GM18867 (cell line): Measurements from ENCODE around the gene ZNF816.
"Not testable (repeated sequence)": the region's sequence is repeated elsewhere in the genome, so short reads cannot be mapped to it uniquely, and the experiment has no call there.

ENCODE experiments used
- ATAC-seq: cut with Tn5 transposase; IDR thresholded peaks from one replicate; pipeline ENCODE4 v1.9.1; 2021; ENCODE audit warnings: mild to moderate bottlenecking, moderate library complexity; ENCODE audit not compliant: unreplicated experiment

ZNF816 gene

DNA sequence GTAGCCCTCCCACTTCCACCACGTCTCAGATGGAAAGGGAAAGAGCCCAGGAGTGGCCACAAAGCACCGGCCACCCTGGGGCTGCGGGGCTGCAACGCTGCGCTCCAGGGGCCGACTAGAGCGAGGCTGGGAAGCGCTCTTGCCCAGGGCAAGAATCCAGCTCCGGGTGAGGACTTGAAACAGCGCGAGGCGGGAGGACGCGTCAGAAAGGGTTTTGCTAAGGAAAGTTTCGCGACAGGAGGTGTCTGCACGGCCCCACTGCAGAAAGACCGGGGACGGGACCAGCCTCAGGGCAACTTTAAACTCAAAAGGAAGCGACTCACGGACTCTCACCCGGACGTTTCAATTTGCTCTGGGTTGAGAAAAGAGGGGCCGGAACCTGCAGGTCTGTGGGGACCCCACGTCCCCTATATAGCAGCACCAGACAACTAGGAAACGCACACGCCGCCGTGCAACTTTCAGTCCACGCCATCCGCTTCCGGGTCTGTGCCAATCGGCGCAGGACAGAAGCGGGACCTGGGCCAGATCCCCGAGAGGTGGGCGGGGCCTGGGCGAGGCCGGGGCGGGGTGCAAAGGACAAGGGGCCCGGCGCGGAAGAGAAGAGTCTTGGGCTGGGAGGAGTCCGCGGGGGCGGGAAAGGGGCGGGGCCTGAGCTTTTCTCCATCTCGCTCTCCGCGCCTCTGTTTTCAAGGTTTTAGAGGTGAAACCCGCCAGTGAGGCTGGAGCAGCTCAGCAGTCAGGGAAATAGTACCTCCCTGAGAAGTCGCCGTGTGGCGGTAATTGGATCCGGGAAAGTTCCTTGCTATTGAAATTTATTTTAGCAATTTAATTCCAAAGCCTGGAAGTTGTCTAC lies at the start of gene ZNF816:
Gene ZNF816, minus strand, starts transcription at position 488 of the 853 bp plus-strand sequence. CDS start 6,792 bp downstream, outside the sequence.
- ATAC-seq, result peak; percentile 98

- ATAC-seq, result no peak
Measured at GRCh38 chr19:53012006-53012405, 49.3 kb upstream of the ZNF816 start.

- ATAC-seq, result no peak
Measured at GRCh38 chr19:53010494-53010893, 47.8 kb upstream of the ZNF816 start.

DNA sequence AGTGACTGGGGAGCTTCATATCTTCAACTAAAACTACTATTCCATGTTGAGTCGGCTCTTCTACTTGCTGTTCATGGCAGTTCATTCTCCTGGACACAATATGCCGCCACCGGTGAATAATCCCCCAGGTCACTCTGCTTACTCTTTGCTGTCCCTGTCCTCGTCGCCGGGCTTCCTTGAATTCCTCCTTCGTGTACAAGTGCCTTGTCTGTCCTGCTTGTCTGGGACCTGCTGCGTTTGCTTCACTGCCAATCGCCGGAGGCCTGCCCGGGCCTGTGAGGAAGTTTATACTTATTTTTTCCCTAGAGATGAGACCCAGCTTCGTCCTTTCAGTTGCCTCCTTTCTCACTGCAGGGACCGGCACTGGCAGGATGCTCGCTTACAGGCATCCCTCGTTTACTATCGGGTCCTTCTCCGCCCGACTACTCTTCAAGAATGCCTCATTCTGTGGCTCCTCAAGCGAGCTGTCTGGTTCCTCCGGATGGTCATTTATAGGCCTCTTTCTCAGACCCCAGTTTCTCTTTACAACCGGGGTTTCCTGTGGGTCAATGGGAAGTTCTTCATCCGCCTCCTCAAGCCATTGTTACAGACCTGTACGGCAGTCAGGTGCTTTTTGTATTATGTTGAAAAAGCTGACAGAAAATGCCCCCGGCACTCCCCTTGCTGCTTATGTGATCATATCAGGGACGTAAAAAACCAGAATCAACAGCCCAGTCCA lies 45.5 kb upstream of the ZNF816 start:
- no peak for ATAC-seq

GRCh38 chr19:53007606-53008005 lies 44.9 kb upstream of the ZNF816 start:
- ATAC-seq, result no peak

- ATAC-seq, result no peak
Measured at GRCh38 chr19:53007200-53007599, 44.5 kb upstream of the ZNF816 start.

GRCh38 chr19:53004242-53004641 lies 41.6 kb upstream of the ZNF816 start:
- ATAC-seq, result no peak

DNA sequence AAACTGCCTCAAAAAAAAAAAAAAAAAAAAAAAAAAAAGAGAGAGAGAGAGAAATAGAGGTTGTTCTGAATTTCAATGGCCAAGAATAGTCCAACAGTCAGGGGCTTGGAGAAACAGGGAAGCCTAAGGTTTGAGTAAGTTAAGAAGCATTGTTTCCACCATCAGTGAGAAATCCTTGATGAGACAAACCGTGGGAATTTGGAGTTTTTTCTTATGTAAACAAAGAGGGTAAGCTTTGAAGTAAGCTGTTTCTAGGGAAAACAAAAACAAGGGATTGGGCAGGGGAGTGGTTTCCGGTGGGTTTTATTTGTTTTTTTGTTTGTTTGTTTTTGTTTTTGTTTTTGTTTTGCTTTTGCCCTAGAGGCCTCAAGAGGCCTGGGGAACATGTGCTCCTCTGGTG lies 39.8 kb upstream of the ZNF816 start:
- ATAC-seq, result no peak

GRCh38 chr19:52997975-52998374 lies 35.3 kb upstream of the ZNF816 start:
- no peak for ATAC-seq

DNA sequence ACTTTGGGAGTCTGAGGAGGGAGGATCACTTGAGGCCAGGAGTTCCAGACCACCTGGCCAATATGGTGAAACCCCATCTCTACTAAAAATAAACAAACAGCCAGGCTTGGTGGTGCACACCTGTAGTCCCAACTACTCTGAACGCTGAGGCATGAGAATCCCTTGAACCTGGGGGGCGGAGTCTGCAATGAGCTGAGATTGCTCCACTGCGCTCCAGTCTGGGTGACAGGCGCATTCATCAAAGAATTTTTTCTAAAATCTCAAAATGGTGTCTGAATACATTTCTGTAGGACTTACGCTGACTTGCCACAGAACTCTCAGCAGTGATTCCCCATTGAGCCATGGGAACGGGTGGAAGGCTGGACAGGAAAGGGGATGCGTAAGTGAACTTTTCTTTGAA lies 33.0 kb upstream of the ZNF816 start:
- ATAC-seq, result no peak

- ATAC-seq, result no peak
Measured at GRCh38 chr19:52993342-52994178, 30.9 kb upstream of the ZNF816 start.

GRCh38 chr19:52992109-52993004 lies 29.7 kb upstream of the ZNF816 start:
- no peak for ATAC-seq

GRCh38 chr19:52991484-52991883 lies 28.8 kb upstream of the ZNF816 start:
- no peak for ATAC-seq

GRCh38 chr19:52990759-52991418 lies 28.2 kb upstream of the ZNF816 start:
- no peak for ATAC-seq

DNA sequence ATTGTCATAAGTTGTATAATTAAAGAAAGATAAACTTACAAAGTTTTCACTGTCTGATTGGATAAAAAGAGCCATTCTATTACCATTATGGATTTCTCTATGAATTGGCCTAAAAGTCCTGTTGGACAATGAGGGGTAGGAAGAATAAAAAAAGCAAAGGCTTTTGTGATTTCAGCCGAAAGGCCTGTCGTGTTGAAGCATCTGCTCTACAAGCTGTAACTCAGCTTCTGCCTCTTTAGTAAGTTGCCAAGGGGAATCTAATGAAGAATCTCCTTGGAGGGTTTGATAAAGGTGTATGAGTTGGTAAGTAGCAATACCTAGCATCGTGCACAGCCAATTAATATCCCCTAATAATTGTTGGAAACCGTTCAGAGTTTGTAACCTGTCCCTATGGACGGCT lies 25.8 kb upstream of the ZNF816 start:
- no peak for ATAC-seq

- no peak for ATAC-seq
Measured at GRCh38 chr19:52987221-52987620, 24.5 kb upstream of the ZNF816 start.

DNA sequence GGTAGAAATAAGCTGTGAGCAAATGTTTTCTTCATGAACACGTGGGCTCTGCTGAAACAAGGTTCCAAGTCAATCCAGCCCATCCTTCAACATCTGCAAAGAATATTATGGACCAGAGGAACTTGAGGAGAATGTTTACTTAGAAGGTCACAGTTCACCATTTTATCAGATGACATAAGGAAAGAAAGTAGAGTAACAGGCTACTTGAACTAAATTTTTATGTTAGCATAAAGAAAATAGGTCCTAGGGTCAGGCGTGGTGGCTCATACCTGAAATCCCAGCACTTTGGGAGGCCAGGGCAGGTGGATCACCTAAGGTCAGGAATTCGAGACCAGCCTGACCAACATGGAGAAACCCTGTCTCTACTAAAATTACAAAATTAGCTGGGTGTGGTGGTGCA lies 20.5 kb upstream of the ZNF816 start:
- ATAC-seq, result not testable (repeated sequence)

DNA sequence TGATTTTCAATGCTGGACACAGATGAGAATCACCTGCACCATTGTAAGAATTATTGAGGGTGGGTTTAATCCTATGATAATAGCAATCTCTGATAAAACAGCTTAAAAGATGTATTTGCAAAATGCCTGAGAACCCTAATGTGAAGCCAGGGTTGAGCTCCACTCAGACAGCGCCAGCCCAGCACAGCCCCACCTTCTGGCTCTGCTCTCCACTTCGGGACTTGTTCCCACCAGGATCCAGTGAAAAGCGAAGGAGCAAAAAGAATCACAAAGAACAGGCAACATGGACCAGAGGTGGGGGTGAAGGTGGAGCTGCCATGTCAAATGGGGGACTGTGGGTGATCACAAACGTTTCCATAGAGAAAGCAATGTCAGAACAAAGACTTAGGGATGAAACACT lies 18.6 kb upstream of the ZNF816 start:
- ATAC-seq, result no peak

DNA sequence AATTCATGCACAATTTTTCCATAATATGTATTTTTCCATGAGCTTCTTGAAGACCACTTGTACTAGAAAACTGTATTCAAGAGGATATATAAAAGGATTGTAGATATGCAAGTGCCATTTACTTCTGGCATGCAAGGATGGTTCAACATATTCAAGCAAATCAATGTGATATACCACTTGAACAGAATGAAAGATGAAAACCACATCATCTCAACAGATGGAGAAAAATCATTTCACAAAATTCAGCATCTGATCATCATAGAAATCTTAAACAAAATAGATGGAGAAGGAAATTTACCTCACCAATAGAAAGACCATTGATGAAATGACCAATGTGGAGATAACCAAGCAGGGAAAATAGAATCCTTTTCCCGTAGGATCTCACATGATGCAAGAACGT lies 5.1 kb upstream of the ZNF816 start:
- no peak for ATAC-seq

DNA sequence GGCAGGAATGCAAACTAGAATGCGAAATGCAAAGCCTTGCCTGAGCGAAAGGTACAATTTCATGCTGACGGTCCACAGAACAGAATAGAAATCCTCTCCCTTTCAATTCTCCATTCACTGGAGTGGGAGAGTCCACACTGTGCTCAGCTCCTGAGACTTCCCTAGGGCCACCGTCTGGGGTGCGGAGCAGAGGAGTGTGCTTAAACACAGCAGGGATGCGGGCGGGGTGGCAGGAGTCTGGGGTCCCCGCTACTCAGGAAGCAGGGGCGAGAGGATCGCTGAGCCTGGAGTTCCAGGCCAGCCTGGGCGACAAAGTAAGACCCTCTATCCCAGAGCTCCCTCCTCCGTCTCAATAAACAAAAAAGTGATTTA lies 552 bp upstream of the ZNF816 start:
- peak; percentile 7 for ATAC-seq
